ENCODE results near the gene ZNF587B.

ZNF587B gene

DNA sequence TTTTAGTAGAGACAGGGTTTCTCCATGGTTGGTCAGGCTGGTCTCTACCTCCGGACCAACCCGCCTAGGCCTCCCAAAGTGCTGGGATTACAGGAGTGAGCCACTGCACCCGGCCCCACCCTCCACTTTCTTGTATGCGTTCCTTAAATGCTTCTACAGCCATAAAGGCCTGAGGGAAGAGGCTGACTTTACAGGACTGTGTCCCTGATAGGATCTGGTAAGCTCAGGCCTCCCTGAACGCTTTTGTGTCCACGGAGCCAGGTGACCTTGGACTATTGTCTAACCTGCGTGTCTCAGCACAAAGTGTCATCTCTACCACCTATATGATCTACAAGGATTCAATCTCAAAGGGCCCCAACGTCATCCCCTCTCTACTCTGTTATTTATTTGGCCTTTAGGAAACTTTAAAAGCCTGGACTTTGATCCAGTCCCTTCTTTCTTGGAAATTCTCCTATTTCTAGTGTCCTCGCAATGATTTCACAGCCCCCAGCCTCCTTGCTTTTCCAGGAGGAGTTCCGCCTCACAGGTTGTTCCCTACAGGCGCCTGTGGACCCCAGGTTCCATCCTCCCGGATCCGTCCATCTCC, 16.1 kb upstream of the ZNF587B start:
- no peak for DNase-seq (ENCODE audit: extremely low read depth, low read depth)
- TF ChIP-seq, protein P1, sequence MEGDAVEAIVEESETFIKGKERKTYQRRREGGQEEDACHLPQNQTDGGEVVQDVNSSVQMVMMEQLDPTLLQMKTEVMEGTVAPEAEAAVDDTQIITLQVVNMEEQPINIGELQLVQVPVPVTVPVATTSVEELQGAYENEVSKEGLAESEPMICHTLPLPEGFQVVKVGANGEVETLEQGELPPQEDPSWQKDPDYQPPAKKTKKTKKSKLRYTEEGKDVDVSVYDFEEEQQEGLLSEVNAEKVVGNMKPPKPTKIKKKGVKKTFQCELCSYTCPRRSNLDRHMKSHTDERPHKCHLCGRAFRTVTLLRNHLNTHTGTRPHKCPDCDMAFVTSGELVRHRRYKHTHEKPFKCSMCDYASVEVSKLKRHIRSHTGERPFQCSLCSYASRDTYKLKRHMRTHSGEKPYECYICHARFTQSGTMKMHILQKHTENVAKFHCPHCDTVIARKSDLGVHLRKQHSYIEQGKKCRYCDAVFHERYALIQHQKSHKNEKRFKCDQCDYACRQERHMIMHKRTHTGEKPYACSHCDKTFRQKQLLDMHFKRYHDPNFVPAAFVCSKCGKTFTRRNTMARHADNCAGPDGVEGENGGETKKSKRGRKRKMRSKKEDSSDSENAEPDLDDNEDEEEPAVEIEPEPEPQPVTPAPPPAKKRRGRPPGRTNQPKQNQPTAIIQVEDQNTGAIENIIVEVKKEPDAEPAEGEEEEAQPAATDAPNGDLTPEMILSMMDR (IDR thresholded peaks at IDR 0.05; ENCODE audit: low read depth, low read length) = no peak

DNA sequence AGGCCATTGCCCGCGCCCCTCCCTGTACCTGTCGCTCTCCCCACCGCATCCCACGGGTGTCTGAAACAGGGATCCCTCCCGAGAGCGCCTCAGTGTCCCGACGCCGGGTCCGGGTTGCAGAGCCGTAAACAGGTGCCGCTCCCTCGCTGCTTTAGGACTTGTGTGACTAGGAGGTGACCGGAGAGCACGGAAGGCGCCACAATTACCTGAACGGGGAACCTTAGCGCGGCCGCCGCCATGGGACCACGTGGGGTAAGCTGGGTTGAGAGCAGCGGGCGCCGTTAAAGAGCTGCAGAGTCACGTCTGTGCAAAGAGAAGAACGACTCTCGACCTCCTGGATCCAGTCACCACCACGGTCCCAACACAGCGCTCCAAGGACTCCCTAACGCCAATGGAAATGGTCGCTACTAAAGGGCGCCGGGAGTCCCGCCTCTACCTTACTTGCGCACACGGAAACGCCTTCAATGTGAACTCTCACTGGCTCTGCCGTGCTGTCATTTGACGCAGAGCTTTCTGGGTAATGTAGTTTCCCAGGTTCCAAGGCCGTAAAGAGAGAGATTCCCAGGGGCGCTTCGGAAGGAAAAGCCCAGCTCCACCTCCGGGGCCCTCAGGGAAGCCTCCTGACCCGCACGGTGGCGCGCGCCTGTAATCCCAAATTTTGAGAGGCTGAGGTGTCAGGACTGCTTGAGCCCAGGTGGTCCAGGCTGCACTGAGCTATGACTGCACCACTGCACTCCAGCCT, 15.4 kb upstream of the ZNF587B start, which contains the start of gene ZNF552:
TSS of gene ZNF552 (minus strand) at position 409 of the 742 bp plus-strand sequence. CDS start at position 239, 170 bp downstream.
- TF ChIP-seq, protein P1 (IDR thresholded peaks at IDR 0.05; ENCODE audit: low read depth, low read length) = no peak
- peak; percentile 70 for DNase-seq (ENCODE audit: extremely low read depth, low read depth)

GRCh38 chr19:57815247-57816075, 14.6 kb upstream of the ZNF587B start:
- TF ChIP-seq, protein P1 (IDR thresholded peaks at IDR 0.05; ENCODE audit: low read depth, low read length) = no peak
- no peak for DNase-seq (ENCODE audit: extremely low read depth, low read depth)

- TF ChIP-seq, protein P1 (IDR thresholded peaks at IDR 0.05; ENCODE audit: low read depth, low read length) = no peak
- no peak for DNase-seq (ENCODE audit: extremely low read depth, low read depth)
These were observed 13.4 kb upstream of the ZNF587B start for GRCh38 chr19:57816652-57817051.

GRCh38 chr19:57817976-57818375, 12.1 kb upstream of the ZNF587B start:
- no peak for DNase-seq (ENCODE audit: extremely low read depth, low read depth)
- TF ChIP-seq, protein P1 (IDR thresholded peaks at IDR 0.05; ENCODE audit: low read depth, low read length) = no peak

DNA sequence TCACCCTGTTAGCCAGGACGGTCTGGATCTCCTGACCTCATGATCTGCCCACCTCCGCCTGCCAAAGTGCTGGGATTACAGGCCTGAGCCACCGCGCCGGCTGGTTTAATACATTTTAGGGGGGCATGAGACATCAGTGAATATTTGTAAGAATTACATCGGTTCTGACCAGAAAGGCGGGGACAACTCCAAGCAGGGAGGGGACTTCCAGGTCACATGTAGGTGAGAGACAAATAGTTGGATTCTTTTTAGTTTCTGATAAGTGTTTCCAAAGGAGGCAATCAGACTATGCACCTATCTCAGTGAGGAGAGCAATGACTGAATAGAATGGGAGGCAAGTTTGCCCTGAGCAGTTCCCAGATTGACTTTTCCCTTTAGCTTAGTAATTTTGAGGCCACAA, 11.7 kb upstream of the ZNF587B start:
- no peak for DNase-seq (ENCODE audit: extremely low read depth, low read depth)
- TF ChIP-seq, protein P1 (IDR thresholded peaks at IDR 0.05; ENCODE audit: low read depth, low read length) = no peak
